HCT116 (cell line): ENCODE data around the gene OTULIN. TPM values are rescaled to one million over a fixed set of nuclear protein-coding genes. Genes with fewer than 3 reads are reported as not detected.
A peak's percentile ranks its signal among the peaks of the same experiment; 100 is the strongest.

ENCODE experiments used
- ATAC-seq: fragments of 200-7000 bp; cut with Tn5 transposase; 2 replicates; pipeline ENCODE4 v1.9.1; 2020; ENCODE audit warnings: mild to moderate bottlenecking, moderate library complexity
- BruUV-seq: library from RNA; stranded (reverse); fragments of 400-500 nt; replicated peaks from 2 replicates; lab custom pipeline; 2021; lab: Mats Ljungman, UMichigan
- CTCF ChIA-PET: fragments of 300-600 bp; sonication (Branson Sonifier 250); formaldehyde crosslinking; loops from one replicate; lab custom pipeline; 2021; ENCODE audit warnings: antibody characterized with exemption; lab: Charles Lee
- POLR2A ChIA-PET: fragments of 300-600, 350-600 bp; sonication (Branson Sonifier 250); formaldehyde crosslinking; loops from one replicate; lab custom pipeline; 2021; ENCODE audit warnings: antibody characterized with exemption; lab: Charles Lee
- RAD21 ChIA-PET, 2 experiments: fragments of 300-600 bp; sonication (Branson Sonifier 250); formaldehyde crosslinking; loops; one replicate each; lab custom pipeline; 2023; ENCODE audit warnings: low total read pairs in 2 of 2; ENCODE audit not compliant: uncharacterized antibody in 2 of 2, unreplicated experiment in 2 of 2, low non-redundant PET in 1 of 2; lab: Charles Lee
- DNase-seq: peaks from one replicate; pipeline ENCODE4 v3.0.0-alpha.2; 2010; ENCODE audit warnings: low read depth, low spot score
- H2AFZ ChIP-seq: fragments of 200-600 bp; shearing (Covaris generic), sonication (generic); 2 replicates; pipeline ENCODE4 v1.6.1; 2017; ENCODE audit warnings: low read depth, mixed run types, mixed read lengths, antibody characterized with exemption, low read length; ENCODE audit not compliant: poor library complexity, severe bottlenecking
- H3K27ac ChIP-seq: 2 replicates; pipeline ENCODE4 v1.5.1; 2012; ENCODE audit warnings: low read depth, low read length
- H3K27me3 ChIP-seq: fragments of 200-600 bp; sonication (generic); 2 replicates; pipeline ENCODE4 v1.6.1; 2016; ENCODE audit warnings: mixed run types, low read length, mixed read lengths; ENCODE audit not compliant: insufficient read depth
- H3K36me3 ChIP-seq, 2 experiments: fragments of 200-500 bp in 1 of 2; fragments of 200-600 bp in 1 of 2; sonication (Bioruptor generic) in 1 of 2; sonication (generic) in 1 of 2; 2 replicates each; pipeline versions ENCODE4 v1.5.1 to v1.6.1; 2014 to 2016; ENCODE audit warnings: low read length in 2 of 2, inconsistent platforms in 1 of 2, mixed read lengths in 1 of 2, mixed run types in 1 of 2; ENCODE audit not compliant: insufficient read depth in 2 of 2, control insufficient read depth in 1 of 2
- H3K4me1 ChIP-seq, 2 experiments: fragments of 200-600 bp in 1 of 2; sonication (generic) in 1 of 2; 2 replicates each; pipeline versions ENCODE4 v1.5.1 to v1.6.1; 2012 to 2017; ENCODE audit warnings: low read length in 2 of 2, inconsistent platforms in 1 of 2, mild to moderate bottlenecking in 1 of 2, mixed read lengths in 1 of 2, mixed run types in 1 of 2, moderate library complexity in 1 of 2; ENCODE audit not compliant: insufficient read depth in 2 of 2, control insufficient read depth in 1 of 2
- H3K4me2 ChIP-seq: fragments of 200-600 bp; sonication (generic); 2 replicates; pipeline ENCODE4 v1.6.1; 2017; ENCODE audit warnings: mixed run types, low read length, mixed read lengths
- H3K4me3 ChIP-seq, 2 experiments: fragments of 200-600 bp in 1 of 2; sonication (generic) in 1 of 2; replicated peaks in 1 of 2; 2 replicates each; pipeline ENCODE4 v1.5.1; 2011 to 2016; ENCODE audit warnings: low read length in 2 of 2, control low read depth in 1 of 2, low read depth in 1 of 2, mild to moderate bottlenecking in 1 of 2, mixed read lengths in 1 of 2, mixed run types in 1 of 2
- H3K79me2 ChIP-seq: fragments of 200-600 bp; sonication (generic); 2 replicates; pipeline ENCODE4 v1.6.1; 2017; ENCODE audit warnings: mild to moderate bottlenecking, mixed run types, low read length, moderate library complexity, mixed read lengths; ENCODE audit not compliant: insufficient read depth
- H3K9ac ChIP-seq: fragments of 200-600 bp; sonication (generic); 2 replicates; pipeline ENCODE4 v1.6.1; 2016; ENCODE audit warnings: low read length, mixed read lengths
- H3K9me2 ChIP-seq: fragments of 200-600 bp; sonication (generic), shearing (Covaris generic); 2 replicates; pipeline ENCODE4 v1.6.1; 2017; ENCODE audit warnings: mixed run types, mild to moderate bottlenecking, moderate library complexity; ENCODE audit not compliant: insufficient read depth
- H3K9me3 ChIP-seq, 2 experiments: fragments of 200-500 bp in 1 of 2; fragments of 200-600 bp in 1 of 2; sonication (Bioruptor generic) in 1 of 2; sonication (generic) in 1 of 2; 2 replicates each; pipeline ENCODE4 v1.6.1; 2014 to 2017; ENCODE audit warnings: low read length in 2 of 2, mixed read lengths in 2 of 2, inconsistent platforms in 1 of 2, low read depth in 1 of 2, mild to moderate bottlenecking in 1 of 2, mixed run types in 1 of 2, moderate library complexity in 1 of 2; ENCODE audit not compliant: control insufficient read depth in 1 of 2, insufficient read depth in 1 of 2
- H4K20me1 ChIP-seq: fragments of 200-600 bp; sonication (generic), shearing (Covaris generic); 2 replicates; pipeline ENCODE4 v1.6.1; 2017; ENCODE audit warnings: mixed run types, mild to moderate bottlenecking, moderate library complexity; ENCODE audit not compliant: insufficient read depth
- SRF ChIP-seq: IDR thresholded peaks from 2 replicates; pipeline ENCODE4 v1.6.1; 2012; ENCODE audit warnings: low read depth
- intact Hi-C: fragments of 100-400 bp; cut with micrococcal nuclease; formaldehyde crosslinking; loops from 2 replicates; pipeline ENCODE4 v1.10.0; 2022
- total RNA-seq: library from RNA; stranded (reverse); gene quantifications from one replicate; pipeline ENCODE4 v1.2.1, GENCODE V29; 2021; ENCODE audit not compliant: unreplicated experiment
- TF ChIP-seq, protein P1 (sequence below): IDR thresholded peaks from 2 replicates; pipeline ENCODE4 v1.6.1; 2012
- TF ChIP-seq, protein P2 (sequence below), 3 experiments: fragments of 200-600 bp in 1 of 3; sonication (generic) in 1 of 3; IDR thresholded peaks in 2 of 3; conservative IDR thresholded peaks in 1 of 3; 2 replicates each; pipeline ENCODE4 v1.5.1; 2012 to 2017; ENCODE audit warnings: low read depth in 2 of 3, low read length in 2 of 3, antibody characterized with exemption in 1 of 3, borderline replicate concordance in 1 of 3, control low read depth in 1 of 3, mild to moderate bottlenecking in 1 of 3, mixed read lengths in 1 of 3, mixed run types in 1 of 3, moderate library complexity in 1 of 3; ENCODE audit not compliant: insufficient read depth in 1 of 3

The OTULIN gene
- total RNA-seq, 1 experiment from 2014 or later, result 25.7 TPM

DNA sequence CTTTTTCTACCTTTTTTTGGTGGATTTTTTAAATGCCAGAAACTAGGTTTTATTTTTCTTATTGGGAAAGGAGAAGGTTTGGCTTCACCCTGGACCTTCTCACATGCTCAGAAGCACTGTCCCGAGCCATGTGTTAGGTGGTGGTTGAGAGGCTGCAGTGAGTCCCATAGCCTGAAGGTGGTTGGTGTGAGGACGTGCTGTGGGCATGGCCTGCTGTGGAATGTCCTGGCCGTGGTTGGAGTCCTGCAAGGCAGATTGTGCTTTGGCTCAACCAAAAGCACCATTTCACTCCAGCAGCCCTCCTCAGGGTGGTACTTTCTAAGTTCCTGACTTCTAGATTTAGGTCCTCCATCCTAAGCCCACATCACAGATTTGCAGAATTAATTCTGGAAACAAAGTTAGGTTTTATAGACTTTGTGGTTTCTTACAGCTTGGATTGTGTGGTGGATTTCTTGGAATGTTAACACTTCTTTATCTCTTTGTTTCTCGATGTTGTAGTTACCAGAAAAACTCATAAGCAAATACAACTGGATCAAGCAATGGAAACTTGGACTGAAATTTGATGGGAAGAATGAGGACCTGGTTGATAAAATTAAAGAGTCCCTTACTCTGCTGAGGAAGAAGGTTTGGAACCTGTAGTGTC lies 22.6 kb downstream of the OTULIN start:
- no peaks in the 10 kb centered on the region for H3K27me3 ChIP-seq
- H3K4me1 ChIP-seq, result no peaks in the 10 kb centered on the region
- CTCF ChIA-PET, result no interaction called here
- ATAC-seq (peak; percentile 65; the same call in 1 of the 2 replicates), DNase-seq (no peak)
- H3K79me2 ChIP-seq, result no peaks in the 10 kb centered on the region
- no peaks in the 10 kb centered on the region for H3K9me3 ChIP-seq
- intact Hi-C loops, result no loop called here
- H3K4me2 ChIP-seq, result no peak overlapping the region
- no TSS peak for BruUV-seq
- RAD21 ChIA-PET, result no interaction called here
- H2AFZ ChIP-seq, result no peak overlapping the region
- H3K9me2 ChIP-seq, result no peaks in the 10 kb centered on the region
- POLR2A ChIA-PET, result no interaction called here
- H3K4me3 ChIP-seq, result no peak overlapping the region
- H3K27ac ChIP-seq, result no peak overlapping the region
- no peak overlapping the region for H3K9ac ChIP-seq
- H4K20me1 ChIP-seq, result no peaks in the 10 kb centered on the region
- peaks cover 13 to 64% of the 10 kb centered on the region in 2 experiments; a peak in 3 of 4 replicates for H3K36me3 ChIP-seq
- TF ChIP-seq, protein P1, sequence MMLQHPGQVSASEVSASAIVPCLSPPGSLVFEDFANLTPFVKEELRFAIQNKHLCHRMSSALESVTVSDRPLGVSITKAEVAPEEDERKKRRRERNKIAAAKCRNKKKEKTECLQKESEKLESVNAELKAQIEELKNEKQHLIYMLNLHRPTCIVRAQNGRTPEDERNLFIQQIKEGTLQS, result no peak
- TF ChIP-seq, protein P2, sequence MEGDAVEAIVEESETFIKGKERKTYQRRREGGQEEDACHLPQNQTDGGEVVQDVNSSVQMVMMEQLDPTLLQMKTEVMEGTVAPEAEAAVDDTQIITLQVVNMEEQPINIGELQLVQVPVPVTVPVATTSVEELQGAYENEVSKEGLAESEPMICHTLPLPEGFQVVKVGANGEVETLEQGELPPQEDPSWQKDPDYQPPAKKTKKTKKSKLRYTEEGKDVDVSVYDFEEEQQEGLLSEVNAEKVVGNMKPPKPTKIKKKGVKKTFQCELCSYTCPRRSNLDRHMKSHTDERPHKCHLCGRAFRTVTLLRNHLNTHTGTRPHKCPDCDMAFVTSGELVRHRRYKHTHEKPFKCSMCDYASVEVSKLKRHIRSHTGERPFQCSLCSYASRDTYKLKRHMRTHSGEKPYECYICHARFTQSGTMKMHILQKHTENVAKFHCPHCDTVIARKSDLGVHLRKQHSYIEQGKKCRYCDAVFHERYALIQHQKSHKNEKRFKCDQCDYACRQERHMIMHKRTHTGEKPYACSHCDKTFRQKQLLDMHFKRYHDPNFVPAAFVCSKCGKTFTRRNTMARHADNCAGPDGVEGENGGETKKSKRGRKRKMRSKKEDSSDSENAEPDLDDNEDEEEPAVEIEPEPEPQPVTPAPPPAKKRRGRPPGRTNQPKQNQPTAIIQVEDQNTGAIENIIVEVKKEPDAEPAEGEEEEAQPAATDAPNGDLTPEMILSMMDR (IDR thresholded peaks at IDR 0.05 in 2 of 3, conservative IDR thresholded peaks at IDR 0.05 in 1 of 3; ENCODE audit: borderline replicate concordance in 1 of 3, insufficient read depth in 1 of 3, low read depth in 2 of 3, low read length in 2 of 3), result 0 out of 6 replicates have a peak, but pooled peaks of 1 of the 3 experiments have one; percentile 2

DNA sequence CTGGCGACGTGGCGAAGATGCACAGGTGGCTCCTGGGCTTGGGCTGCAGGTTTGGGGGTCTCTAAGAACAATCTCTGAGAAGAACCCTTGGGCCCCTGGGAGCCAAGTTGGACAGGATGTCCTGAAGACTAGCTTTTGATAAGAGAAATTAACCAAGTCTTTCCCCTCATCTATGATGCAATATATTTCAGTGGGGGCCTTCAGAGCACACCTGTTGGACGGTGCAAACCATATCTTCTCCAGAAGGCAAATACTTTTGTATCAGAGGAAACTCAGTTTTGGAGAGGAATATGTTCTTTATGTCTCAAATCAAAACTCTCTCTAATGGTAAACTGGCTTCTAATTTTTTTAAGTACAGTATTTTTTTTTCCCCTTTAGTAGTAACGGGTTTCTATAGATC lies 28.6 kb downstream of the OTULIN start:
- Histone ChIP-seq H3K36me3 (peaks cover 17 to 48% of the 10 kb centered on the region in 2 experiments; a peak in 3 of 4 replicates), H3K9me2 (no peaks in the 10 kb centered on the region), H3K4me2 (no peak overlapping the region), H3K9me3 (no peaks in the 10 kb centered on the region), H3K4me3 (no peak overlapping the region), H3K79me2 (no peaks in the 10 kb centered on the region), H4K20me1 (no peaks in the 10 kb centered on the region), H3K27me3 (no peaks in the 10 kb centered on the region), H3K4me1 (no peaks in the 10 kb centered on the region), H2AFZ (no peak overlapping the region), H3K27ac (no peak overlapping the region), H3K9ac (no peak overlapping the region)
- ATAC-seq, result no peak
- ChIA-PET RAD21 (no interaction called here), POLR2A (no interaction called here), CTCF (no interaction called here)
- no peak for DNase-seq
- no peak for TF ChIP-seq SRF
- no TSS peak for BruUV-seq
- intact Hi-C loops, result no loop called here
